GM12872 (cell line): ENCODE results near the gene INKA1.

ENCODE experiments used
- TF ChIP-seq, protein P1 (sequence below): IDR thresholded peaks from 3 replicates; pipeline ENCODE4 v1.5.1; 2011; ENCODE audit warnings: low read depth, mild to moderate bottlenecking, low read length, moderate library complexity; ENCODE audit not compliant: insufficient read depth

Gene INKA1

GRCh38 chr3:49840388-49840787, 37.3 kb downstream of the INKA1 start:
- TF ChIP-seq, protein P1, sequence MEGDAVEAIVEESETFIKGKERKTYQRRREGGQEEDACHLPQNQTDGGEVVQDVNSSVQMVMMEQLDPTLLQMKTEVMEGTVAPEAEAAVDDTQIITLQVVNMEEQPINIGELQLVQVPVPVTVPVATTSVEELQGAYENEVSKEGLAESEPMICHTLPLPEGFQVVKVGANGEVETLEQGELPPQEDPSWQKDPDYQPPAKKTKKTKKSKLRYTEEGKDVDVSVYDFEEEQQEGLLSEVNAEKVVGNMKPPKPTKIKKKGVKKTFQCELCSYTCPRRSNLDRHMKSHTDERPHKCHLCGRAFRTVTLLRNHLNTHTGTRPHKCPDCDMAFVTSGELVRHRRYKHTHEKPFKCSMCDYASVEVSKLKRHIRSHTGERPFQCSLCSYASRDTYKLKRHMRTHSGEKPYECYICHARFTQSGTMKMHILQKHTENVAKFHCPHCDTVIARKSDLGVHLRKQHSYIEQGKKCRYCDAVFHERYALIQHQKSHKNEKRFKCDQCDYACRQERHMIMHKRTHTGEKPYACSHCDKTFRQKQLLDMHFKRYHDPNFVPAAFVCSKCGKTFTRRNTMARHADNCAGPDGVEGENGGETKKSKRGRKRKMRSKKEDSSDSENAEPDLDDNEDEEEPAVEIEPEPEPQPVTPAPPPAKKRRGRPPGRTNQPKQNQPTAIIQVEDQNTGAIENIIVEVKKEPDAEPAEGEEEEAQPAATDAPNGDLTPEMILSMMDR: no peak

DNA sequence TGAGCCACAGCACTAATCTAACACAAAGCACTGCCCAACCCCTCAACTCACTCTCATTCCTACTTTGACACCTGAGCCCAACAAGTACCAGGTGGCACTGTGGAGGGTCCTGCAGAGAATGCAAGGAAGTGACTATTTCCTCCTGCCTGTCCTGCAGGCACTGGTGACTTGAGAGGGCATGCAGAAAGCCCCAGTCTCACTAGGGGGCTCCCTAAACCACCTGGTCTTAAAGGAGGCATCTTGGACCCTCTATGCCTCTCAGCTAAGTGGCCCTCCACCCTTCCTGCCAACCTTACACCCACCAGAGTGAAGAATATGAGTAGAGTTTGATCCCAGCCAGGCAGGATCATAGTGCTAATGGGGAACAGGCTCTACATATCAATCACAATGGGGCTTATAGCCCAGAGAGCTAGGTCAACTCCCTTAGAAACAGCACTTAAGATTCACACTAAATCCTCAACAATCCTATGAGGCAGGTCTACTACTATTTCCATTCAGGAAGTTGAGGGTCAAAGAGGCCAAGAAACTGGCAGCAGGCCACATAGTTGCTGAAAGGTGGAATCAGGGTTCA, 38.1 kb downstream of the INKA1 start:
- TF ChIP-seq, protein P1: peak; percentile 65

DNA sequence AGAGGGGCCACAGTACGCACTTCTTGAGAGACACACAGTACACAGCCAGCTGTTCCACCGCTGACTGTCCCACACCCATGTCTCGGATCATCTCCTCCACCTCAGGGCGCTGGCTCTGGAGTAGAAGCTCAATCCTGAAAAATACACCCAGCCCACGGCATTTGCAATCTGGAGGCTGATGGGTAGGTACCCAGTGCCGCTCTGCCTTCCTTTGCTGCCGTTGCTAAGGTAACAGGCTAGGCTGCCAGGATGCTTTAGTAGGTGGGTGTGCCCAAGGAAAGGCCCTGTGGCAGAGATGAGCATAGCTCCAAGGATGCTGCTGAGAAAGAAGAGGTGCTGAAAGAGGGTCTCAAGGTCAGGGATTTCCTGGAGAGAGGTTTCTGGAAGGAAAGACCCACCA, 38.7 kb downstream of the INKA1 start:
- TF ChIP-seq, protein P1: no peak

GRCh38 chr3:49842843-49843517, 39.9 kb downstream of the INKA1 start:
- TF ChIP-seq, protein P1: no peak

- TF ChIP-seq, protein P1: no peak
Observed at GRCh38 chr3:49844464-49845183, 41.6 kb downstream of the INKA1 start.

DNA sequence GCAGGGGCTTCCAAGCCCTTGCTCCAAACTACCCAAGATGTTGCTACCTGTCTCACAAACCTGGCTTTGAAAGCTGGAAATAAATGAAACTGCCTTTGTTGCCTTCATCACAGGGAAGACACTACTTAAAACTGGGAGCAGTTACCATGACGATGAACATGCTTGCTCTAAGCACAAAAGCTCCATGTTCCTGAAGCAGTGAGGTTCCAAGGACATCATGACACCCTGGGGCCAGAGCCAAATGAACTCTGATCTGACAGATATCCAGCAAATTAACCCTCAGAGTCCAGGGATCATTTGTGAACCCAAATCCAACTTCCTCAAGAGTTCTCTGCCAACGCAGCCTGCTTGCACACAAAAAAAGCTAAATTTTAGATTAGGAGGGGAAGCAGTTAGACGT, 42.6 kb downstream of the INKA1 start:
- TF ChIP-seq, protein P1: no peak
